Measurements from ENCODE around the gene ITGAV.

ITGAV gene

GRCh38 chr2:186588940-186589611 is 780 bp upstream of the ITGAV start:
- peak; percentile 16 for DNase-seq (ENCODE audit: low spot score)
- no peak for TF ChIP-seq CTCF (IDR thresholded peaks at IDR 0.05; ENCODE audit: borderline replicate concordance, control extremely low read depth, extremely low read depth, insufficient read depth, missing control alignments)
- in situ Hi-C loops (cut with MboI; ENCODE audit: low sequenced_read_pairs, unreplicated experiment): no loop called here

GRCh38 chr2:186590350-186590758 is 498 bp downstream of the ITGAV start:
- in situ Hi-C loops (cut with MboI; ENCODE audit: low sequenced_read_pairs, unreplicated experiment): no loop called here
- TF ChIP-seq CTCF (IDR thresholded peaks at IDR 0.05; ENCODE audit: borderline replicate concordance, control extremely low read depth, extremely low read depth, insufficient read depth, missing control alignments): no peak
- peak; percentile 10 for DNase-seq (ENCODE audit: low spot score)

- TF ChIP-seq CTCF (IDR thresholded peaks at IDR 0.05; ENCODE audit: borderline replicate concordance, control extremely low read depth, extremely low read depth, insufficient read depth, missing control alignments): no peak
- in situ Hi-C loops (cut with MboI; ENCODE audit: low sequenced_read_pairs, unreplicated experiment): no loop called here
- DNase-seq (ENCODE audit: low spot score): peak; percentile 36
Observed at GRCh38 chr2:186590759-186591505, 1.1 kb downstream of the ITGAV start.

GRCh38 chr2:186591506-186591890 is 1.6 kb downstream of the ITGAV start:
- in situ Hi-C loops (cut with MboI; ENCODE audit: low sequenced_read_pairs, unreplicated experiment): no loop called here
- DNase-seq (ENCODE audit: low spot score): no peak
- no peak for TF ChIP-seq CTCF (IDR thresholded peaks at IDR 0.05; ENCODE audit: borderline replicate concordance, control extremely low read depth, extremely low read depth, insufficient read depth, missing control alignments)

- DNase-seq (ENCODE audit: low spot score): no peak
- in situ Hi-C loops (cut with MboI; ENCODE audit: low sequenced_read_pairs, unreplicated experiment): no loop called here
- no peak for TF ChIP-seq CTCF (IDR thresholded peaks at IDR 0.05; ENCODE audit: borderline replicate concordance, control extremely low read depth, extremely low read depth, insufficient read depth, missing control alignments)
Observed at GRCh38 chr2:186592137-186592875, 2.5 kb downstream of the ITGAV start.

GRCh38 chr2:186593523-186593922 is 3.7 kb downstream of the ITGAV start:
- in situ Hi-C loops (cut with MboI; ENCODE audit: low sequenced_read_pairs, unreplicated experiment): no loop called here
- no peak for TF ChIP-seq CTCF (IDR thresholded peaks at IDR 0.05; ENCODE audit: borderline replicate concordance, control extremely low read depth, extremely low read depth, insufficient read depth, missing control alignments)

More at GRCh38 chr2:186593523-186593922, 3.7 kb downstream of the ITGAV start:
- no peak for DNase-seq (ENCODE audit: low spot score)
